Measurements from ENCODE around the gene ARHGEF17.

Gene ARHGEF17

DNA sequence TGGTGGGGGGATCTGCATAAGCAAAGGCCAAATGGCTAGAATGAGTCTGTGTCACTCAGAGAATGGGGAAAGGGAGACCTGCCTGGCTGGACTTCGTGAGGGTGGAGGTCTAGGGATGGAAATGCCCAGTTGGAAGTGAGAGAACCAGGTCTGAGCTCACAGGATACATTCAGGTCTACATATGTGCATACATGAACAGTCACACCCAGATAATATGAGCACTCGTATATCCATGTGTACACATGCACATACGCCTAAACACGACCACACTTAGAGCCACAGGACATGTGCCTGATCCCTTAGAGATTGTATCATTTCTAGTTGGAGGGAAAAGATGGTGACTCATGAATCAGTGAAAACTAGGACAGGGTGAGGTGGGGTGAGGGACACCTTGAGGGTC lies 47.0 kb downstream of the ARHGEF17 start:
- no peak for DNase-seq (ENCODE audit: low read depth, low spot score)

DNA sequence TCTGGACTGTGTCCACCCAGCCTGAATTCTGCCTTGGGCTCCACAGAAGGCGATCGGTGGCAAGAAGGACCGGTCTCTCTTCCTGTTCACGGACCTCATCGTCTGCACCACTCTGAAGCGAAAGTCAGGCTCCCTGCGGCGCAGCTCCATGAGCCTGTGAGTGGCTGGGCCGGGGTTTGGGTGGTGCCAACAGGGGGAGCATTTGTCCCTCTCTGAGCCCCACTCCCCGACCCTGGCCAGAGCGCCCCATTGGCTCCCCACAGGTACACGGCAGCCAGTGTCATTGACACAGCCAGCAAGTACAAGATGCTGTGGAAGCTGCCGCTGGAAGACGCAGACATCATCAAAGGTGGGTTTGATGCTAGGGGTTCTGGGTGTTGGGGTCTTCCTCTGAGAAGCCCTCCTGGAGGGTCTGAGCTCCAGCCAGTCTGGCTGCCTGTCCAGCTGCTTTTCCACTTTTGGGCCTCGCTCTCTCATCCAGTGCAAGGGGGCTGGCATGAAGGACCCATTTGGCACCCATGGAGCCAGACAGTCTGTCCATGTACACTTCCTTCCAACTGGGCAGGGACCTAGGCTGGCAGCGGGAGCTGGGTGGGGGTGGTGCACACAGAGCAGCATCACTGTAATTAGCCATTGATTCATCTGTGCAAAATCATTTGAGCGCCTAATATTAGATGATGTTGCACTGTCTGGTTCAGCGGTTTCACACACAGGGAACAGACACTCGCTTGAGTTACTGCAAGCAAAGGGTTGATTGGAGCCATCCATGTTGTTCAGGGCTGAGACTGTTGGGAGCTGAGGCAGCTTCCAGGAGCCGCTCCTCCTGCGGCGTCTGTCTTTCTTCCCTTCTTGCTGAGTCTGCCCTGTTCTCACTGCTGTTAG lies 49.1 kb downstream of the ARHGEF17 start:
- DNase-seq (ENCODE audit: low read depth, low spot score): no peak

DNA sequence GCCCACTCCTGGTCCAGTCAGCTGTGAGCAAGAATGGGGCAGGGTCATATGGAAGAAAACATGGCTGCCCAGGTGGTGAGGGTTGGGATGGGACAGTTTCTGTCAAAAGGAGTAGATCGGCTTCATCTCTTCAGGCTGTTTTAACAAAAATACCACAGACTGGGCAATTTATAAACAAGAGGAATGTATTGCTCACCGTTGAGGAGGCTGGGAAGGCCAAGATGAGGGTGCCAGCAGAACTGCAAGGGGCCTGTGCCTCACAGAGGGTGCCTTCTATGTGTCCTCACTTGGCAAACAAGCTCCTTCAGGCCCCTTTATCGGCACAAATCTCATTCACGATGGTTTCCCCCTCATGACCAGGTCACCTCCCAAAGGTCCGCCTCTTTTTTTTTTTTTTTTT lies 50.0 kb downstream of the ARHGEF17 start:
- DNase-seq (ENCODE audit: low read depth, low spot score): no peak

DNA sequence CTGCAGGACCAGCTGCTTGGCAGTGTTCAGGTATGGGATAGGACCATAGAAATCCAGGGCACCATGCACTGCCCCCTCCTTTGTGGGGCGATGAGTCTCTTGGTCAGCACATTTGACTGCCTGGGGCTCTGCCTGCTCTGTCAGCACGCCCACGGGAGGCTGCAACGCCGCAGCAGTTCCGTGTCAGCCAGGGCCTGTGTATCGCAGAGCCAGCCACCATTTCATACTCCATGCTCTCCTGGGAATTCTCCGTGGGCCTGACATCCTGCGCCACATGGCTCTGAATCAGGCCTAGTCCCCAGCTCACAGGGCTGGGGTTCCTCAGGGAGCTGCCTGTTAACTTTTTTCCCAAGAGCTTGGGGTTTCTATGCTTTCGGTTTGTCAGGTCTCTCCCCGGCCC lies 51.3 kb downstream of the ARHGEF17 start:
- no peak for DNase-seq (ENCODE audit: low read depth, low spot score)

DNA sequence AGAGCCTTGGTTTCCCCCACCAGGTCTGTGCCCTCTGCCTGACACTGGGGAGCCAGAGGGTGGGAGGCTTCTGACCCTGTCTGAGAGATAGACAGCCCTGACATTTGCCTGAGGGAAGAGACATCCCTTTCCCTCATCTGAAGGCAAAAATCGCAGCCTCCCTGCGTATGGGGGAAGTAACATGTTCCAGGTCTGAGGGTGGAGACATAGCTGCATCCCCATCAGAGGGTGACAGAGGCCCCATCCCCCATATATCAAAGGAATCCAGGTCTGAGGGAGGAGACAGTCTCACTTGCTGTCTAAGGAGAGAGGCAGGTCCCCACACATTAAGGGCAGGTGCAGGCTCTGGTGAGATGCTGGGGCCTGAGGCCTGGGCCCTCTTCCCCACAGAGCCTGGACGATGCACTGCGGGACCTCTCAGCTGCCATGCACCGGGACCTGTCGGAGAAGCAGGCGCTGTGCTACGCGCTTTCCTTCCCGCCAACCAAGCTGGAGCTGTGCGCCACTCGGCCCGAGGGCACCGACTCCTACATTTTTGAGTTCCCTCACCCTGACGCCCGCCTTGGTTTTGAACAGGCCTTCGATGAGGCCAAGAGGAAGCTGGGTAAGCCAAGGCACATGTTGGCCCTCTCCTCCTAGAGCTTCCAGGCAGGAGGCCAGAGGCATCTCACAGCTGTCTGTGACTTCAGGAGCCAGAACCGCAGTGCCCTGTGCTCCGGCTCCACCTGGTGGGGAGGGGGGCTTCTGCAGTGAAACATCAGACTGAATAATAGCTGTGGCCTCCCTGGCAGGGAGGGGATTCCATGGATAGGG lies 52.1 kb downstream of the ARHGEF17 start:
- DNase-seq (ENCODE audit: low read depth, low spot score): no peak

DNA sequence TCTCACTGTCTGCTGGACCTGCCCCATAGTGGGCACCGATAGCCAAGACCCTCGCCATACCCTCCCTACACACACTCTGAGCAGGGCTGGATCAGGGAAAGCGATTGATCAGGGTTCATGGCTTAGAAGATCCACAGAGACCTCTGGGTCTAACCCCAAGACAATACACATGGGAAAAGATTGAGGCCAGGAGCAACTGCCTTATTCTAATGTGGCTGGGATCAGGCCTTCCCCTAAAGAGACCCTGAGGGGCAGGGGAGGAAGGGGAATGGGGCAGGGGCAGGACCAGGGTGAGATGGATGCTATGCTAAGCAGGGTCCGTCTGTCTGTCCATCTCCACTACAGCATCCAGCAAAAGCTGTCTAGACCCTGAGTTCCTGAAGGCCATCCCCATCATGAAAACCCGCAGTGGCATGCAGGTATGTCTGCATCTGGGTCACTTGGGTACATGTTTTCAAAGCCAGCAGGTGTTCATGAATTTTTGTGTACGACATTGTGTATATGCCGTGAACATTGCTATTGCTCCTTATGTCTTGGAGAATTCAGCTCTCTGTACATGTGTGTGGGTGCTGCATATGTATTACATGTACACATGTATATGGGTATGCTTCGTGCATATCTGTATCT lies 52.8 kb downstream of the ARHGEF17 start:
- DNase-seq (ENCODE audit: low read depth, low spot score): no peak

DNA sequence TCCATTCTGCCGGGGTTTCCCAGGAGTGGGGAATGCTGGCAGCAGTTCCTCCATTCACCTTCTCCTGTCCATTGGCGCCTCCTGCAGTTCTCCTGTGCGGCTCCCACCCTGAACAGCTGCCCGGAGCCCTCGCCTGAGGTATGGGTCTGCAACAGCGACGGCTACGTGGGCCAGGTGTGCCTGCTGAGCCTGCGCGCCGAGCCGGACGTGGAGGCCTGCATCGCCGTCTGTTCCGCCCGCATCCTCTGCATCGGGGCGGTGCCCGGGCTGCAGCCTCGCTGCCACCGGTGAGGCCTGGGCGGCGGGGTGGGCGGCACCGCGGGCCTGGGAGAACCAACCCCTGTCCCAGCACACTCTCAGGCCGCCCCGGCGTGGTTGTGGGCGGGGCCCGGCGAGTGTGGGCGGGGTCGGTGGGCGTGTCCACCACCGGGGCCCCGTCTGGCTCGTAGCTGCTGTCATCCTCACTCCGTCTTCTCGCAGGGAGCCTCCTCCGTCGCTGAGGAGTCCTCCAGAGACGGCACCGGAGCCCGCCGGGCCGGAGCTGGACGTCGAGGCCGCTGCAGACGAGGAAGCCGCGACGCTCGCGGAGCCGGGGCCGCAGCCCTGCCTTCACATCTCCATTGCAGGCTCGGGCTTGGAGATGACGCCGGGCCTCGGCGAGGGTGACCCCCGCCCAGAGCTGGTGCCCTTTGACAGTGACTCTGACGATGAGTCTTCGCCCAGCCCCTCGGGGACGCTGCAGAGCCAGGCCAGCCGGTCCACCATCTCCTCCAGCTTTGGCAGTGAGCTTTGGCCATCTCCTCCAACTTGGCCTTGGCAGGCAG lies 54.1 kb downstream of the ARHGEF17 start:
- DNase-seq (ENCODE audit: low read depth, low spot score): no peak

DNA sequence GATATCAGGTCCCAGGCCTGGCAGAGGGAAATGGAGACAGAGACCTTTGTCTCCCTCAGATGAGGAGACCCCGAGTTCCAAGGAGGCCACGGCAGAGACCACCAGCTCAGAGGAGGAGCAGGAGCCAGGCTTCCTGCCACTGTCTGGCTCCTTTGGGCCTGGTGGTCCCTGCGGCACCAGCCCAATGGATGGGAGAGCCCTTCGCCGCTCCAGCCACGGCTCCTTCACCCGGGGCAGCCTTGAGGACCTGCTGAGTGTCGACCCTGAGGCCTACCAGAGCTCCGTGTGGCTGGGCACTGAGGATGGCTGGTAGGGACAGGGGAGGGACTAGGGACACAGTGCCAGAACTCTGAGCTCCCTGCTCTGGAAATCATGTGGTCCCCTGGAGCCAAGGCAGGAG lies 55.1 kb downstream of the ARHGEF17 start:
- DNase-seq (ENCODE audit: low read depth, low spot score): no peak

DNA sequence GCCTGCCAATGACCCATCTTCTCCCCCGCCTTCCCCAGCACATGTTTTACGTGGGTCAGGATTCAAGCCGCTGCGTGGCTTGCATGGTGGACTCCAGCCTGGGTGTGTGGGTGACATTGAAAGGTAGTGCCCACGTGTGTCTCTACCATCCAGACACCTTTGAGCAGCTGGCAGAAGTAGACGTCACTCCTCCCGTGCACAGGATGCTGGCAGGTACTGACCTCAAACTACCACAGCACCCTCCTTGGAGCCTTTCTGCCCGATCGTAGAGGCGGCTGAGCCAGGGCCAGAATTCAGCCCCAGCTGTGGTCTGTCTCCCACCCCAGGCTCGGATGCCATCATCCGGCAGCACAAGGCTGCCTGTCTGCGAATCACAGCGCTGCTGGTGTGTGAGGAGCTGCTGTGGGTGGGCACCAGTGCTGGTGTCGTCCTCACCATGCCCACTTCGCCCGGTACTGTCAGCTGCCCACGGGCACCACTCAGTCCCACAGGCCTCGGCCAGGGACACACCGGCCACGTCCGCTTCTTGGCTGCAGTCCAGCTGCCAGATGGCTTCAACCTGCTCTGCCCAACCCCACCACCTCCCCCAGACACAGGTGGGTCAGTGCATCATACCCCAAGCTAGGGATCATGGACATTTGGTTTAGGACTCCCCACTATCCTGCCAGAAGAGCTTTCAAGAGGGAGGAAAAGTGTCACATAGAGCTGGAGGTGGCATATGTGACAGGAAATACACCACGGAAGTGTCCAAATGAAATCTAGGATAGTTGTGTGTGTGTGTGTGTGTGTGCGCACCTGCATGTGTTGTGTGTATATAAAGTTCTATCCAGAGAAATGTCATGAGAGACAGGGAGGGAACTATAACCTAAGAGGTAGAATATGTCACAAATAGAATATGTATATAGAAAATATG lies 57.5 kb downstream of the ARHGEF17 start:
- DNase-seq (ENCODE audit: low read depth, low spot score): no peak

DNA sequence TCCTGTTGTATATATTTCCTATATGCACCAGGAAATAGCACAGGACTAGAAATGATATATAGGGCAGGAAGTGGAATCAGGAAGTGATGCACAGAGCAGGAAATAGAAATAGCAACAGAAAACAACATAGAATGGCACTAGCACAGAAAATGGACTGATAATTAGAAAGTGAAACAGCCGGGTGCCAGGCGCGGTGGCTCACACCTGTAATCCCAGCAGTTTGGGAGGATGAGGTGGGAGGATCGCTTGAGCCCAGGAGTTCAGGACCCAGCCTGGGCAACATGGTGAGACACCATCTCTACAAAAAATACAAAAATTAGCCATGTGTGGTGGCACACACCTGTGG lies 58.2 kb downstream of the ARHGEF17 start:
- DNase-seq (ENCODE audit: low read depth, low spot score): no peak

DNA sequence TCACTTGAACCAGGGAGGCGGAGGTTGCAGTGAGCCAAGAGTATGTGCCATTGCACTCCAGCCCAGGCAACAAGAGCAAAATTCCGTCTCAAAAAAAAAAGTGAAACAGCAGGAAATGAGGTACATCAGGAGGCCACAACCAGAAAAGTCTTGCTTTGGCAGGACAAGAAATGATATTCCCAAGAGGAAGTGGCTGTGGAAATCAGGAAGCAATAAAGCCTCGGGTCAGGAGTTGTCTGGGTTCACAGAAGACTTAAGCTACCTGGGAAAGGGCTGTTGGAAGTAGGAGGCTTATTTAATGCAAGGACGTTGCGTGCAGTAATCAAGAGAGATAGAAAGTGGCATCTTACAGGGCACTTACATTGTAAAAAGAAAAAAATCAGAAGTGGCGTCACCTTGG lies 58.9 kb downstream of the ARHGEF17 start:
- DNase-seq (ENCODE audit: low read depth, low spot score): no peak

DNA sequence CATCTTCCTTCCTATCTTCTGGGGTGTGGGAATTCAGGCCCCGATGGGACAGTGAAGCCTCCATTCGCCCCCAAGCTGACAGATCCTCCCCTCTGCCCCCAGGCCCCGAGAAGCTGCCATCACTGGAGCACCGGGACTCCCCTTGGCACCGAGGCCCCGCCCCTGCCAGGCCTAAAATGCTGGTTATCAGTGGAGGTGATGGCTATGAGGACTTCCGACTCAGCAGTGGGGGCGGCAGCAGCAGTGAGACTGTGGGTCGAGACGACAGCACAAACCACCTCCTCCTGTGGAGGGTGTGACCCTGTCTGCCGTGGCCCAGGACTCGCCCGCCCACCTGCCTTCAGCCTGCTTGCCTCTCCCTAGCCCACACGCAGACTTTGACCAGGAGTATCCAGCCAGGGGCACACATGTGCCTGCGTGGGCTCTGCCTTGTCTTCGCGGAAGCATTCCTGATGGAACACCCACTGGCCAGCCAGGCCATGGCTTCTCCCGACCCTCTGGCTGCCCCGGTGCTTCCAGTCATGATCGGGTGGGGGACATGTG lies 59.5 kb downstream of the ARHGEF17 start:
- no peak for DNase-seq (ENCODE audit: low read depth, low spot score)

DNA sequence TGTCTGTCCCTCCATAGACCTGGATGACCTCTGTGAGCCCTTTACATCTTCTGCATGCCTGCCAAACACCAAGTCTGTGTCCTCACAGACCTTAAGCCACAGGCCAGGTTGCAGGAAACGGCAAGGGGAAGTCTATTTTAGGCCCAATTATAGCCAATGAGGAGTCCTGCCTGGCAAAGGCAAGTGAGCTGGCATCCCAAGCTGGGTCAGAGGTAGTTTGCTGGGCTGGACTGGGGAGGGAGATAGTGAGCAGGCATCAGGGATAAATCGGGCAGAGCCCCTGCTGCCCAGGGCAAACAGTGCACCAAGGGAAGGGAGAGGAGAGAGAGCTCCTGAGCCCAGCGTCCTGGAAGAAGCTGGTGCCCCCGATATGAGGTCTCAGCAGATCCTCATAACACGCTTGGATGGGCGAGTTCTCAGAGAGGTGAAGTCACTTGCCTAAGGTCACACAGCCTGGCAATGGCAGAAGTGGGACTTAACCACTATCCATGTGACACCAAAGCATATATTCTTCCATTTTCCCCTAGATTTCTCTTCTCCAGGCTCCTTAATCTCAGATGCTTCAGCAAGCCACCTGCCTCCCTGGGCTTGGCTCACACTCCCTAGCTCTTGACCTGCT lies 64.4 kb downstream of the ARHGEF17 start:
- DNase-seq (ENCODE audit: low read depth, low spot score): no peak

DNA sequence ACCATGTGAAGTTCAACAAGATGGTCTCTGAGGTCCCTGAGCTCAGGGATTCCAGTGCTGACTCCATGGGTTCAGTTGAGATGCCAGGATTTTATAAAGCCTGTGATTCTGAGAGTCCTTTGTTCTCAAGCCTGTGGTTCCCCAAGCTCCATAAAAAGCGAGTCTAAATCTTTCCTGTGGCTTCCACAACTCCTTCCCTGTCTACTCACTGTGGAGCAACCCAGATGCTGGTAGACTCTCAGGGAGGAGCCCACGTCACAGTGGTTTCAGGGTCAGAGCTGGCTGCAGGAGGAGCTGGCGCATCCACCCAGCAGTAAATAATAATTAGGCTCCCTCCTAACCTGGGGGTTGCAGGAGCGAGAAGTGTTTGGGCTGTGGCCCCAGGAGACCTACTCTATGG lies 66.1 kb downstream of the ARHGEF17 start:
- DNase-seq (ENCODE audit: low read depth, low spot score): no peak

DNA sequence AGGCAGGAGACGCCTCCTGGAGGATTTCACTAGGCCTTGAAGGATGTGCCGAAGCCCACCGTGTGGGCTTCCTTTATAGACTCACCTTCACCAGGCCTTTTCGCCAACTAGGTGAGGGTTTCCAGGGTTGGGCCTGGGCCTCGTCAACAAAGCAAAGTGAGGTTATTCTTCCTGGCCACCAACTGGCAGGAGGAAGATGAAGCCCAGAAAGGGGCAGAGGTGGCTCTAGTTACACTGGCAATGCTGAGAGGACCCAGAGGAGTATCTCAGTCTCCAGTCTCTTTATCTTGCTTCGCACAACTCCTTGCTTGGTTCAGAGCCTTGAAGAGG lies 67.7 kb downstream of the ARHGEF17 start:
- DNase-seq (ENCODE audit: low read depth, low spot score): no peak

DNA sequence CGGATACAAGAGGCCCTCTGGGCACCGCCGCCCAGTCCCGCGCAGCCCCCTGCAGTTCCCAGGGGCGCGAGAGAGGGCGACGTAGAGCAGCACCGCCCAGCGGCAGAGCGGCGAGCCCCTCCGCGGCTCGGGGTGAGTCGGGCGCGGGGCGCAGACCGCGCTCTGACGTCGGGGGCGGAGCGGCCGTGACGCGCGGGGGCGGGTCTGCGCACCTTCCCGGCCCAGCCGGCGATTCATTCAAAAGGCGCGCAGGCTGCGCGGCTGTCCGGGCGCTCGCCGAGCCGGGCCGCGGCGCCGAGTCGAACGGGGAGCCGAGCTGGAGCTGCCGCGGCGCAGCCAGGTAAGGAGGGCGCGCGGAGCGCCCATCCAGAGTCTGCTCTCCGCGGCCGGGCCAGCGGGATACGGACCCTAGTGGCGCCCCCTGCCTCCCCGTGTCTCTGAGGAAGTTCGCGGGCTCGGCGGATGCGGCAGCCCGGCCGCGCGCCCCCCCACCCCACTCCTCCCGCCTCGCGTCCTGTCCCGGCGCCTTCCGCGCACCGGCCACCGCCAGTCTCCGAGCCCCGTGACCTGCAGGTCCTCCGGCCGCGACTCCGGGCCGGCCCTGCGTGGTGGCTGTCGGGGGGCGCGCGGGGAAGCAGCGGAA lies 68.2 kb downstream of the ARHGEF17 start, which contains the start of gene RELT:
TSS of gene RELT (plus strand) at position 240 of the 643 bp plus-strand sequence. CDS start 12,738 bp downstream, outside the sequence.
- DNase-seq (ENCODE audit: low read depth, low spot score): peak; percentile 85

DNA sequence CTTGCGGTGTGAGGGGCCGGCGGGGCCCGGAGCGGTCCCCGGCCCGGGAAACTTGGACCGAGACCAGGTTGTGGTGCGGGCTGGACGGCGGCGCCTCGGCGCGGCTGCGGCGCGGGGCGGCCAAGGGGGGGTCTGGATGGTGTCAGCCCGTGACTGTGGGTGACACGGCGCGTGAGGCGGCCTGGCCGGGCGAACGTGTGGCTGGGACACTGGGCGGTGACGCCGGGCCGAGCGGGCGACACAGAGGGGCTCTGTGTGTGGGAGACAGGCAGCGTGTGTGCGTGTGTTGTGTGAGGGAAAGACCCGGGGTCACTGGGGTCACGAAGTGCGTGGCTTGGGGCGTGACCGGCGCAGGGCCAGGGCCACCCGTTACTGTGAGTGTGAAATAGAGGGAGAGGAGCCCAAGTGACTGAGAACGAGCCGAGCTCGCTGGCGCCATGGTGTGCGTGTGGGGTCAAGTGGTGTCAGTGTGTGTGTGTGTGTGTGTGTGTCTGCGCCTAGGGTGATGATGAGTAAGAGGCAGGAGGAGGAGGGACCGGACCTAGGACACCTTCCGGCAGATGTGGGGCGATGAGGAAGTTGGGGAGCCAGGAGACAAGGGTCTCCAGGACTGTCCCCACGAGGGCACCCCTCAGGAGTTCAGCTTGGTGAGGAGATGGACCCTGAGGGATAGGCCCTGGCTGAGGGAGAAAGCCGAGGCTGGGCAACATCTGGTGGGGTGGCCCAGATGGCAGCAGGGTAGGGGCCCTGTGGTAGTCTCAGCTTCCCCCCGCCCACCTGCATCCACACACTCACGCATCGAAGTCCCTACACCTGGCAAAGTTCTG lies 68.9 kb downstream of the ARHGEF17 start:
- peak; percentile 27 for DNase-seq (ENCODE audit: low read depth, low spot score)

DNA sequence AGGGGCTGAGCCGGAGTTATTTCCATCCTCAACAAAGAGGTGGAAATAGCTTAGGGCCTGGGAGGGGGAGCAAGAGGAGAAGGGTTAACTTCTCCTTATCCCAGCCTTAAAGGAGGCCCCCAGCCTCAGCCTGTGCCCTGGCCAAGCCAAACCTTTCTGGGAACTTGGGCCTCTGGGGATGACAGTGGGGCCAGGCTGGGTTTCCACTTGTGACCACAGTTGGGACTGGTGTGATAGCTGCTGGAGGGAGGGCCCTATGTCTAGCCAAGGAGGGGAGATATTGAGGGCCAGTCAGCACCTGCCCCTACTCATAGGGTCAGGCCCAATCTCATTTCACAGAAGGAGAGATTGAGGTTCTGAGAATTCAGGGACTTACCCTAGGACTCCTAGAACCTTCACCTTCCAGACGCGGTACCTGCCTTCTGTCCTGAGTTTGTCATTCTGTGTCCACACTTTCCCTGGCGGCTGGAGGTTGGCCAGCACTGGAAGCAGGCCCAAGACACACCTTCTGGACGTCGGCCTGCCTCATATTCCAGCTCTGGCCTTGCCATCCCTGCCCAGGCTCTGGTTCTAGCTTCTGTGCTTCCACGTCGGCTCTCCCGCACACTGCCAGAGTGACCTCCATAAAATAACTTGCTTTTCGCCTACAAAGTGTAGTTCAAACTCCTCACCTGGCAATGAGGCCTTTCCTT lies 71.3 kb downstream of the ARHGEF17 start:
- no peak for DNase-seq (ENCODE audit: low read depth, low spot score)

Measured in activated naive CD8-positive, alpha-beta T cell treated with anti-CD3 and anti-CD28 coated beads, Interleukin-2, amount 50 U/mL, for 16 hours (primary cell).